ENCODE results near the gene DDX51.

DNA sequence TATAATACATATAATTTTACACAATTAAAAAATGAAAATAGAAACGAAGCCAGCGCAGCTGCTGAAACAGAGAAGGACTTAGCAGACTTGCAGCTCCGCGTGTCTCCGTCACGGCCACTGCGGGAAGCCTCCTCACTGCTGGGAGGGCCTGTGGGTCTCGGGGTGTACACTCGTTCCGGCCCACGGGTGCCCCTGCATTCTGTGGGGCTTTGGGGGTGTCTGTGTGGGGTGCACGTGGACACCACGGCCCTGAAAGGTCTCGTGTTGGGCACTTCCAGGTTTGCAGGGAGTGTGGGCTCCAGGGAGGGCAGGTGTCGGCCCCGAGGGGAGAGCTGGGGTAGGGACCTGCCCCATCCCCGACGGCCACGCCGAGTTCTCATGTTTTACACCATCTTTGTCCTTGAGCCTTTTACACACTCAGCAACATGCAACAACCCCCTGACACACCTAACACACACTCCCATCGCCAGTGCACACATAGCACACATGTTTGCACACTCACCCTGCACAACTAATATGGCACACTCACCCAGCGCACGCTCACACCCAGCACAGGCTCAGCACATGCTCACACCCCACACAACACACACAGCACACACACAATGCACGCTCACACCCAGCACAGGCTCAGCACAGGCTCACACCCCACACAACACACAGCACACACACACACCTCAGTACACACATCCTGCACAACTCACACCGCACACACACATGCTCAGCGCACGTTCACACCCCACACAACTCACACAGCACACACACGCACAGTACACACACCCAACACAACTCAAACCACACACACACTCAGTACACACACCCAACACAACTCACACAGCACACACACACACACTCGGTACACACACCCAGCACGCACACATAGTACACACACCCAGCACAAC is 36.8 kb upstream of the DDX51 start:
- TF ChIP-seq POLR2A (IDR thresholded peaks at IDR 0.05; ENCODE audit: low read length) = no peak
- no peak for TF ChIP-seq GATA1 (IDR thresholded peaks at IDR 0.05; ENCODE audit: low read depth, low read length)
